Lung microvascular endothelial cell (primary cell): ENCODE results near the gene ATP6AP1. TPM values are rescaled to one million over a fixed set of nuclear protein-coding genes. Genes with fewer than 3 reads are reported as not detected.
"Not testable (repeated sequence)": the region's sequence is repeated elsewhere in the genome, so short reads cannot be mapped to it uniquely, and the experiment has no call there.

Experiments used
- DNase-seq, 2 donors: peaks; one replicate each; pipeline versions ENCODE4 v3.0.0 to v3.0.0-alpha.2; 2010; ENCODE audit warnings: low read depth in 2 of 2
- total RNA-seq: library from RNA; depleted of rRNA; stranded (reverse); fragments of >200 nt; gene quantifications from 2 replicates; pipeline ENCODE4 v1.2.1, GENCODE V29; 2014

Gene ATP6AP1, protein sequence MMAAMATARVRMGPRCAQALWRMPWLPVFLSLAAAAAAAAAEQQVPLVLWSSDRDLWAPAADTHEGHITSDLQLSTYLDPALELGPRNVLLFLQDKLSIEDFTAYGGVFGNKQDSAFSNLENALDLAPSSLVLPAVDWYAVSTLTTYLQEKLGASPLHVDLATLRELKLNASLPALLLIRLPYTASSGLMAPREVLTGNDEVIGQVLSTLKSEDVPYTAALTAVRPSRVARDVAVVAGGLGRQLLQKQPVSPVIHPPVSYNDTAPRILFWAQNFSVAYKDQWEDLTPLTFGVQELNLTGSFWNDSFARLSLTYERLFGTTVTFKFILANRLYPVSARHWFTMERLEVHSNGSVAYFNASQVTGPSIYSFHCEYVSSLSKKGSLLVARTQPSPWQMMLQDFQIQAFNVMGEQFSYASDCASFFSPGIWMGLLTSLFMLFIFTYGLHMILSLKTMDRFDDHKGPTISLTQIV
- 53.6 and 64.3 TPM in 2 replicates for total RNA-seq

GRCh38 chrX:154428176-154429171, at the start of gene ATP6AP1:
ATP6AP1 (plus strand) TSS chrX:154428677; CDS start chrX:154428693, 16 bp downstream.
- DNase-seq = peak; percentile 95 to 96

GRCh38 chrX:154378799-154379568, 49.5 kb upstream of the ATP6AP1 start, which contains the start of gene EMD:
EMD (plus strand) TSS chrX:154379295; CDS start chrX:154379485, 190 bp downstream.
- DNase-seq = peak; percentile 98

- DNase-seq = peak in 1 of 2 donors; percentile 23
Observed at GRCh38 chrX:154379569-154379951, 48.9 kb upstream of the ATP6AP1 start.

GRCh38 chrX:154380153-154380552, 48.3 kb upstream of the ATP6AP1 start:
- peak in 1 of 2 donors; percentile 35 for DNase-seq

DNA sequence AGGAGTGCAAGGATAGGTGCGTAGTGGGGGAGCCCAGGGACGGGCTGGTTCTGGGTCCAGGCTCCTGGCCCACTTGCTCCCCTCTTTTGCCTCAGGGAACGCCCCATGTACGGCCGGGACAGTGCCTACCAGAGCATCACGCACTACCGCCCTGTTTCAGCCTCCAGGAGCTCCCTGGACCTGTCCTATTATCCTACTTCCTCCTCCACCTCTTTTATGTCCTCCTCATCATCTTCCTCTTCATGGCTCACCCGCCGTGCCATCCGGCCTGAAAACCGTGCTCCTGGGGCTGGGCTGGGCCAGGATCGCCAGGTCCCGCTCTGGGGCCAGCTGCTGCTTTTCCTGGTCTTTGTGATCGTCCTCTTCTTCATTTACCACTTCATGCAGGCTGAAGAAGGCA, 47.7 kb upstream of the ATP6AP1 start:
- no peak for DNase-seq

DNA sequence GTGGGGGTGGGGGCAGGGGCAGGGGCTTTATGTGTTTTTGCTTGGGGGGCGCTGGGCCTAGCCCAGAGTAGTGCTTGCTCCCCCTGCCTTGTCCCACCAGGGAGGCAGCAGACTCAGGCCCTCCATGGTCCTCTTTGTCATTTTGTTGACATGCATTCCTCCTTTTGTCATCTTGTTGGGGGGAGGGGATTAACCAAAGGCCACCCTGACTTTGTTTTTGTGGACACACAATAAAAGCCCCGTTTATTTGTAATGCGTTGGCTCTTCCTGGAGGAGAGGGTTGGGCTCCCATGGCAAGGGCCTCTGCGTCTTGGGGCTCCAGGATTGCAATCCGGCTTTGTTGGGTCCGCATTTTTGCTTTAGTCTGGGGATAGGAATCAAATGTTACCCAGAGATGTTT, 47.2 kb upstream of the ATP6AP1 start:
- no peak for DNase-seq

GRCh38 chrX:154382483-154383069, 45.9 kb upstream of the ATP6AP1 start:
- DNase-seq = no peak

DNA sequence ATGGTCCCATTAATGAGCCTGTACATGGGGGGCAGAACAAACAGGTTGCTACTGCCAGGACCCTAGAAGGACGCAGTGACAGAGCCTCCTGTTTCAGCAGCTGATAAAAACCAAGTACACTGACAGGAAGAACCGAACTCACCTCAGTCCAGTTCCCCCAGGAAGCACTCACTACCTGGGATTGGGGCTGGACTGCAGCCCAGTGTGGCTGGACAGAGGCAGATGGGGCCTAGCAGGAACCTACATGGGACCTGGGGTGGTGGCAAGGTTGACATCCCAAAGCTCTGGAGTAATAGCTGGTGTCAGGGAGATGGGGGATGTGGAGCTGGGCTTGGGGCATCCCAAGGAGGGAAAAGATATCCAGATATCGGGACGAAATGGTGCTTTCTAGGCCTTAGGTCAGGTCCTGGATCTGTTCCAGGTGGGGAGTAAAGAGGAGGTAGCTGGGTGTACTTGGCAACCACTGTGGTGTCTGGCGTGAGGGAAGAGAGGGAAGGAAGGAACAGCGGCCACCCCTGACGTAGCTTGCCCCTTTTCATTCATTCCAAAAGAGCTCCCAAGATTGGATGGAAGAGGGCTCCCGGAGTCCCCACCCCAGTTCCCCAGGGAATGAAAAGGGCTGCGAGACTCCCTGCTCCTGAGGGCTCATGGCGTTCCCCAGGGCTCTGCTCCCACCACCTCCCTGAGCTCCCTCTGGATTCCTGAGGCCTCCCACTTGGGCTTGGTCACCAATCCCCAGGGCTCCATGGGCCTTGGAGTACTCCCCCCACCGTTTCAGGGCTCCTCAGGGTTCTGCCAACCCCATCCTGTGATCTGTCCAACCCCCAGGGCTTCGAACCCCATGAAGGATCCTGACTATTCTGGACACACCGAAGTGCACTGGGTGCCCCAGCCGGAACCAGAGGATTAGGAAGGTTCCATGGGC, 44.9 kb upstream of the ATP6AP1 start:
- DNase-seq = no peak

GRCh38 chrX:154384284-154384892, 44.1 kb upstream of the ATP6AP1 start:
- DNase-seq = peak; percentile 38 to 49

- not testable (repeated sequence) for DNase-seq
Observed at GRCh38 chrX:154388094-154388493, 40.4 kb upstream of the ATP6AP1 start.

DNA sequence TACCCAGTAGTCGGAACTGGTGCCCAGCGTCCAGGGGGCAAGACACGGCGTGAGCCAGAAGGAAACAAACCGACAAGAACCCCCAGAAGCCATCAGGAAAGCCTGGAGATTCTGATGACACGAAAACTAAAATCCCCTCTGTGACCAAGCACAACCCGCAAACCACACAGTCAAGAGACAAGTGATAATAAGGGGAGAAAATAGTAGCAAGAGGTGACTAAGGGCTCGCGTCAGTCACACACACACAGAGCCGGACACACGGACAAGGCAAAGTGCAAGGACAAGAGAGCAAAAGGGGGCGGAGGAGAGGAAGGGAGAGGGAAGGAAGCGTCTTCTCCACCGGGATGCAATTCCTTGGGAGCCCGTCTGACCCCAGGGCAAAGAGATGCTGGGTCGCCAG, 39.8 kb upstream of the ATP6AP1 start:
- DNase-seq = not testable (repeated sequence)

DNA sequence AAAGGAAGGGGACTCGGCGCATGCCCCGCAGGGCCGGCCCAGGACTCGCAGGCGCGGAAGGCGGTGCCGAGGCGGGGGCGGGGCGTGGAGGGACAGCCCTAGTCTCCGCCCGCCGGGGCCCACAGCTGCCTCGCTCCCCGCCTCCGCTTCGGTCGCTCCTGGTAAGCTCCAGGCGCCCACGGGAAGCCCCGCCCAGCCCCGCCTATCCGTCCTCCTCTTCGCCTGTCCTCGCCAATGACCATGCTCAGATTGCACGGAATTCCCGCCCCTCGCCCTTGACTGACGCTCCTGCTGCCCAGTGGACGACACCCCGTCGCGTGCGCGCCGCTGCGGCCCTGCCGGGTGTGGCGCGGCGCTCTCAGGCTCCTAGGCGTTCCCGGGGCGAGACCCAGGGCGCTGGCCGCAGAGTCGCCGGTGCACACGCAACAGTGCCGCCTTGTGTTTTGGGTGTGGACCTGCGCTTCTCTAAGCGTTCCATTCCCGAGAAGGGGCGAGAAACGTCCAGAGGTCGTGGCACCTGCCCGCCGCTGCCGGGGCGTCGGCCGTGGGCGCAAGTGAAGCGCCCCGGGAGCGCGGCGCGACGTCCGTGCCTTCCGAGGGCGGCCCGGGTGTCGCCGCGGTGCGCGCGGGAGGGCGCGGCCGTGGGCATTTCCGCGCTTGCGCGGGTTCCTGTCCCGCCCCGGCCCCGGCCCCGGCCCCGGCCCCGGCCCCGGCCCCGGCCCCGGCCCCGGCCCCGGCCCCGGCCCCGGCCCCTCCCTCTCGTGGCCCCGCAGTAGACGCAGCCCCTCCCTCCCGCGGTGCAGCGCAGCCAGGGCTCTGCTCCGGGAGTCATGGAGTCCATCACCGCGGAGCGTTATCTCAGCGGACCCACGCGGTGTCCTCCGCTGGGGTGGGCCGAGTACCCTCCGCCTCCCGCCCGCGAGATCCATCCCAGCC, 38.4 kb upstream of the ATP6AP1 start:
- DNase-seq = not testable (repeated sequence)

GRCh38 chrX:154396363-154396762, 32.1 kb upstream of the ATP6AP1 start:
- not testable (repeated sequence) for DNase-seq

- peak; percentile 53 to 67 for DNase-seq
Observed at GRCh38 chrX:154396973-154397887, 31.2 kb upstream of the ATP6AP1 start.

DNA sequence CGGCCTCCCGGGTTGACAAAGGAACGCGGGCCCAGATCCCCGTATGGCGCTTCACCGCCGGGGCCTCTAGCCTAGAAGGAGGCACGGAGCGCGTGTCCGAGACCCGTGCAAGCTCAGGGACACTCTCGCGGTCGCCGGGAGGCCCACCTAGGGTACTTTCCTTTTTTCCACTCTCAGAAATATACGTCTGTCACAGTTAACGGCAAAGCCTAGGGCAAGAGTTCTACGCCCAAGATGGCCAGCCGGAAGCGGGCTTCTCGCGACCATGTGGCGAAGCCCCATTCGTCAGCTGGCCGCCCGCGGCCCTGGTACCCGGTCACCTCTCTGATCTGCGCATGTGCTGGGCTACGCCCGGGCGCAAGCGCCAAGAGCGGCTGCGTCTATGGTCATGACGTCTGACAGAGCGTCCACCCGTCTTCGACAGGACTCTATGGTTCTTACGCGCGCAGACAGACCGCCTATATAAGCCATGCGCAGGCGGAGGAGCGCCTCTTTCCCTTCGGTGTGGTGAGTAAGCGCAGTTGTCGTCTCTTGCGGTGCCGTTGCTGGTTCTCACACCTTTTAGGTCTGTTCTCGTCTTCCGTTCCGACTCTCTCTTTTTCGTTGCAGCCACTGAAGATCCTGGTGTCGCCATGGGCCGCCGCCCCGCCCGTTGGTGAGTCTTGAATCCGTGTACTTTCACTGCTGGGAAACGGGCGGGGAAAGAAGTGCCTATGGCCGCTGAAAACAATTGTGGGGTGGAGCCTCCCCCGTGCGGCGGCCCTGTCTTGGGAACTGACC, 30.4 kb upstream of the ATP6AP1 start, which contains the start of gene RPL10:
Gene RPL10, plus strand, starts transcription at position 490 of the 780 bp plus-strand sequence. Its CDS starts 143 bp downstream, at position 633.
- peak; percentile 97 to 98 for DNase-seq
